8988T (cell line): ENCODE measurements around the gene MGAT2.
A peak's percentile ranks its signal among the peaks of the same experiment; 100 is the strongest.
"Not testable (repeated sequence)": the region's sequence is repeated elsewhere in the genome, so short reads cannot be mapped to it uniquely, and the experiment has no call there.

Experiments
- DNase-seq: peaks from one replicate; pipeline ENCODE4 v3.0.0; 2011

Gene MGAT2

DNA sequence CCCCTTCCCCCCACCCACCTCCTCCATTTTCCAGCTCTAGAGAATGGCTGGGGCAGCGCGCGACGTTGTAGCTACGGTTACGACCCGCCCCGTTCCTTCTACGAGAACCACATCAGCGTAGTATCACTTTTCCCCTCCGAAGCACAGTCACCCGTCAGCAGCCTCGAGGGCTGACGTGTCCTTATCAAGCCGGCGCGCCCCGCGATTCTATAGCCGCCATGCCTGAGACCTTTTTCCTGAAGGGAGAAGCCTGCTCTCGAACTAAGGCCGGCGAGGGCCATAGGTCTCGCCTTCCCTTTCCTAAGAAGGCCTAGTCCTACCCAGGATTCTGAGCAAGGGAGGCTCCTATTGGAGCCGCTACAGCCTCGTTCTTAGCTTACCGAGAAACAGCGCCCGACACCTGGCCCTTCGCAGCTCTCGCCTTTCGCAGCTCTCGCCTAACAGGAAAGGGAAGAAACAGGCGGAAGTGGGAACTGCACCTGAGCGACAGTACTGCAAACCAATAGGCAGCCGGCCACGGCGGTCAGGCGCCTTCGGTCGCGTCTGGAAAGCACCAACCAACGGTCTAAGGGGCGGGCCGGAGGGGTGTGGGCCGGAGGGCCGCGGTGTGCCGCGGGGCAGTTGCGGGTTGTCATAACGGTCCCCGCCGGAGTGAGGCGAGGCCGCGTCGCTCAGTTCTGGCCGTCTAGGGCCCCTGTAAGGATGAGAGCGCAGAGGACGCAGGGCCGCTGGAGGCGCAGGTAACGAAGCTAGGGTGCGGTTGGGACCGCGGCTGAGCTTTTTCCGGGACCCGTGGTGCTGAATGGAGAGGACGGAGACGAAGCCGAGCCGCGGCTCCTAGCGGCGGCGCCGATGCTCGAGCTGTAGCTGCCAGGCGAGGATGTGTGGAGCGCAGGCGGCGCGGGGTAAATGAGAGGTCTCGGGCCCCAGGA, at the start of gene MGAT2, which contains the start of gene RPL36AL:
TSS of gene MGAT2 (plus strand) at position 618 of the 932 bp plus-strand sequence. CDS start 470 bp downstream, outside the sequence.
TSS of gene RPL36AL (minus strand) at position 445 of the 932 bp plus-strand sequence. CDS start 1,522 bp downstream, outside the sequence.
- peak; percentile 88 for DNase-seq

- no peak for DNase-seq
Measured at GRCh38 chr14:49574038-49574437, 46.6 kb upstream of the MGAT2 start.

DNA sequence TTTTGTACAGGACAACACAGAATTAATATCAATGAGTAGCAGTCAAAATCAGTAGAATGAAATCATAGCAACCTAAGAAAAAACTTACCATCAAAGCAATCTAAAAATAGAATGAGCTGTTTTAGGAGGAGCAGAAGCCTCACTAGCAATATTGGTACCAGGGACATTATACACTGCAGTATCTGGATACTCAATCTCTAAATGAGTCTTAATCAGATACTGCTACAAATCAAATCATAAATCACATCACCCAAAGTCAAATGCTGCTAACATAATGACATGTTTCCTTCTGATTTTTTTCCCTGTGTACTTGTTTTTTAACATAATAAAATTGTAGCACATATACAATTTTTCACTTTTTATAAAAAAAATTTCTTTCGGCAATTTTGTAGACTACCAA, 42.5 kb upstream of the MGAT2 start:
- DNase-seq, result no peak

DNA sequence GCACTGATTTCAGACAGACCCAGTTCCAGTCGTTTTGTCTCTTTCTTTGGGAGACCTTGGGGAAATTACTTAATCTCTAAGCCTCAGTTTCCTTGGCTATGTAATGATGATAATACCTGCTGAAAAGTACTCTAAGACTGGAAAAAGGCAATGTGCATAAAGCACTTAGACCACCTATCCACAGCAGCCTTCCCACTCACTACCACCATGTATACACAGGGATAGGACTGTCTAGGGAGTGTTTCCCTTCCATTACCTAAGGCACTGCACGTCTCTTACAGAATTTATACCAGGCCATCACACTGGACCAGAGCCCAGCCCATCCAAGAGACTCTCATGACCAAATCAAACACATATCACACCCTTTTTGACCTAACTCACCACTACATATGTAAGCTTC, 40.8 kb upstream of the MGAT2 start:
- DNase-seq, result no peak

DNA sequence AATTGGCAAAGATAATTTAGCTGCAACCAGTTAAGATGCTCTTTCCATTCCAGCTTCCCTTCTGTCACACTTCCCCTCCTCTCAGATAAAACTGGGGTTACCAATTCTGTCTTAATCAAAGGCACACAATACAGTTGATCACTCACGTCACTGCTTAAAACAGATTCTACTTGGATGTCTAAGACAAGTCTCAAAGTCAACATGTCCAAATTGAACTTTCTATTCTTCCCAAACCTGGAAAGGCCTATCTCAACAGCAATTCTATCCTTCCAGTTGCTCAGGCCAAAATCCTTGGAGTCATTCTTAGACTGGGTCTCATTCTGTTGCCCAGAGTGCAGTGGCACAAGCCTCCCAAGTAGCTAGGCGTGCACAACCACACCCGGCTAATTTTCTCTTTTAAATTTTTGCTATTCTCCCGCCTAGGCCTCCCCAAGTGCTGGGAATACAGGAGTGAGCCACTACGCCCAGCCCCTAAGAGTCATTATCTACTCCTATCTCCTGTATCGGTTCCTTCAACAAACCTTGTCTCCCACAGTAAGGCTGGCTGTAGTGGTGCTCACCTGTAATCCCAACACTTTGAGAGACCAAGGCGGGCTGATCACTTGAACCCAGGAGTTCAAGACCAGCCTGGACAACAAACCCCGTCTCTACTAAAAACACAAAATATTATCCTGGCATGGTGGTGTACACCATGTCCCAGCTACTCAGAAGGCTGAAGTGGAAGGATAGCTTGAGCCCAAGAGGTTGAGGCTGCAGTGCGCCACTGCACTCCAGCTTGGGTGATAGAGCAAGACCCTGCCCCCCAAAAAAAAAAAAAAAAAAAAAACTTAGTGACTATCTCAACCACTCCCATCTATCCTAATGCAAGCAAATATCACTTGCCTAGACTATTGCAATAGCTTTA, 39.1 kb upstream of the MGAT2 start:
- no peak for DNase-seq

GRCh38 chr14:49582113-49582977, 38.3 kb upstream of the MGAT2 start:
- DNase-seq, result no peak

DNA sequence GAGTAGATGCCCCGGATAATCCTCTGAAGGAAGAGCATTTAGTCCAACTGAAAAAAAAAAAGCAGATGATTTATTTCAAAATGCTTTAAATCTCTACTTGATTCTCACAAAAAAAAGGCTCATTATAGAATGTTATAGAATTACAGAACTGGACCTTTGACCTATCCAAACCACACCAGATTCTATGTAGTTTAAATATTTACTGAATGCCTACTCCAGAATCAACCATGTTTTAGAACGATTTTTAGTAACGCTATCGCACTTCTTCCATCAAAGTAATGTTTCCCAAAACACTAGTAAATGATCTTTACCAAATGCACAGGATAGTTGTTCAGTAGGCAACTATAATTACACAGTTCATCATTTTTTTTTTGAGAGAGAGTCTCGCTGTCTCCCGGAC, 37.0 kb upstream of the MGAT2 start:
- no peak for DNase-seq

GRCh38 chr14:49584058-49584457, 36.5 kb upstream of the MGAT2 start:
- no peak for DNase-seq

DNA sequence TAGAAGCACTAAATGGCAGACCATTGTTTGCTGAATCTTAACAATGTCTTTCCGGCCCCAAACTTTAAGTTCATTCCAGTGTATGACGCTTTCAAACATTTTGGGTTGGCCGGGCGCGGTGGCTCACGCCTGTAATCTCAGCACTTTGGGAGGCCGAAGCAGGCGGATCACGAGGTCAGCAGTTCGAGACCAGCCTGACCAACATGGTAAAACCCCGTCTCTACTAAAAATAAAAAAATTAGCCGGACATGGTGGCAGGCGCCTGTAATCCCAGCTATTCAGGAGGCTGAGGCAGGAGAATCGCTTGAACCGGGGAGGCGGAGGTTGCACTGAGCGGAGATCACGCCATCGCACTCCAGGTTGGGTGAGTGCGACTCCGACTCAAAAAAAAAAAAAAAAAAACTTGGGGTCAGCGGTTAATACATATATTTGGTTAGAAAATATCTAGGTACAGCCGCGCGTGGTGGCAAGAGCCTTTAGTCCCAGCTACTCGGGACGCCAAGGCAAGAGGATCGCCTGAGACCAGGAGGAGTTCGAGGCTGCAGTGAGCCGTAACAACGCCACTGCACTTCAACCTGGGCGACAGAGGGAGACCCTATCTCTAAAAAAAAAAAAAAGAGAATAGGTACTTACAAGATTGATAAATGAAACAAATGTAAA, 35.5 kb upstream of the MGAT2 start:
- not testable (repeated sequence) for DNase-seq

DNA sequence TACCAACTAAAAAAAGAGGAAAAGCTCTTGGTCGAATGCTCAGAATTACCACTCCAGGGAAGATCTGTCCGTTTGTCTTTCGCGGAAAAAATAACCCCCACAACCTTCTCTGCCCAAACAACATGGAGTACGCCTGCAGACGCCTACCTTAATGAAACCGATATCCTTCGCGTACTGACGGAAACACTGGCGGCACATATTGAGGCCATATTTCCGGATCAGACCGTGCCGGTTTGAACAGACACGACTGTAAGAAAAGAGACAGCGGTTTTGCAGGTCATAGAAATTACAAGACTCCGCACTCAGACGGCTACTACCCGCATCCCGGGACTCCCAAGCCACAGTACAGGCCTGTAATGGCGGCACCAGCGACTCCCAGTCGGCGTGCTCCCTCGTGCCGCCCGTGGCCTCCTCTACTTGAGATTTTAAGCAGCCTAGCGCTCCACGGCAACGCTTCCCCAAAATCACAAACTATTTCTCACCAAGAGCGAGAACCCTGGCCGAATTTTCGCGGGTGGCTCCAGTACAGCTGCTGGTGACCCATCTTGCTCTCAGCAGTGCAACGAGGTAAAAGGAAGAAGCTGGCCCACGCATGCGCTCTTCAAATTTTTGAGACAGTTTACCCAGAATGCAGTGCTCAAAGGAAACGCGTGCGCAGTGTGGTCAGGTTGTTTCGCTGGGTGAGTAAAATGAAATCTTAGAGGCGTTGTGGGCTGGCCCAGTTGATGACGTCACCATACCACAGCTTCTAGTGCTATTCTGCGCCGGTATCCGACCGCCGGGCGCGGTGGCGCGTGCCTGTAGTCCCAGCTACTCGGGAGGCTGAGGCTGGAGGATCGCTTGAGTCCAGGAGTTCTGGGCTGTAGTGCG, 34.6 kb upstream of the MGAT2 start, which contains the start of gene RPS29:
TSS of gene RPS29 (minus strand) at position 578 of the 870 bp plus-strand sequence. CDS start at position 544, 34 bp downstream.
- DNase-seq, result peak; percentile 64

DNA sequence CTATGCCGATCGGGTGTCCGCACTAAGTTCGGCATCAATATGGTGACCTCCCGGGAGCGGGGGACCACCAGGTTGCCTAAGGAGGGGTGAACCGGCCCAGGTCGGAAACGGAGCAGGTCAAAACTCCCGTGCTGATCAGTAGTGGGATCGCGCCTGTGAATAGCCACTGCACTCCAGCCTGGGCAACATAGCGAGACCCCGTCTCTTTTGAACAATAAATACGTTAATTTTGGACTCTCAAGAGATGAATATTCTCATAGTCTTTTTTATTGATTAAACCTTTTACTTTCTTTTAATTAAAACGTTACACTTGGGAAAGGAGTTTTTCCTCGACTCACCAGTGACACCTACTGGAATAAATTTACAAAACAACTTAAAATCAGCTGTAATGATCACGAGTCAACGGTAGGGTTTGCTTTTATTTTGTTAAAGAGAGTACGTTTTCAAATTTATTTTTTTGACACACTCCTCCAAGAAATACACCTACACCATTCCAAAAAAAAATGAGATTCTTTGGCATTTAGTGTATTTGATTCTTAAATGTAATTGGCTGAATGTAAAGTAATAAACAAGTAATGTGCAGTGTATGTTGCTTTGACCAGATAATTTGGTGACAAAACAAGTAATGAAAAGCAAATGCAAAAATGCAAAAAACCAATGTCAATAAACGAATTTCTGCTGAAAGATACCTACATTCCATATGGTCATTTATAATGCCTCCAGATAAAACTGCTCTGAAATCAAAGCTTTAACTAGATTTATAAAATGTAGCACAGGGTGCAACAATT, 33.7 kb upstream of the MGAT2 start:
- DNase-seq, result no peak

- no peak for DNase-seq
Measured at GRCh38 chr14:49589387-49589786, 31.2 kb upstream of the MGAT2 start.

GRCh38 chr14:49593016-49593415, 27.6 kb upstream of the MGAT2 start:
- DNase-seq, result no peak

GRCh38 chr14:49594347-49595091, 26.1 kb upstream of the MGAT2 start:
- DNase-seq, result no peak

DNA sequence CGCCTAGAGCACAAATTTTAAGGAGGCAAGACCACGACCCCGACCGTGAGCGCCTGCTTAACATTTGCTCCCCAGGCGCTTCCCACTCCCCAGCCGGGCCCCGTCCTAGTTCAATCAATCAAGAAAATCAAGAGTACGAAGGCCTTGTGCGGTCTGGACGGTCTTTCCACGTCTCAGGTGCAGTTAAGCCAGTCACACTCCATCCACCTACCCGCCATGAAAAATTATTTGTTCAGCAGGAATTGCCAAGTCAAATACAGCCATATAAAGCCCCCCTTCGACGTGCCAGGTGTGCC, 22.5 kb upstream of the MGAT2 start:
- DNase-seq, result peak; percentile 28

DNA sequence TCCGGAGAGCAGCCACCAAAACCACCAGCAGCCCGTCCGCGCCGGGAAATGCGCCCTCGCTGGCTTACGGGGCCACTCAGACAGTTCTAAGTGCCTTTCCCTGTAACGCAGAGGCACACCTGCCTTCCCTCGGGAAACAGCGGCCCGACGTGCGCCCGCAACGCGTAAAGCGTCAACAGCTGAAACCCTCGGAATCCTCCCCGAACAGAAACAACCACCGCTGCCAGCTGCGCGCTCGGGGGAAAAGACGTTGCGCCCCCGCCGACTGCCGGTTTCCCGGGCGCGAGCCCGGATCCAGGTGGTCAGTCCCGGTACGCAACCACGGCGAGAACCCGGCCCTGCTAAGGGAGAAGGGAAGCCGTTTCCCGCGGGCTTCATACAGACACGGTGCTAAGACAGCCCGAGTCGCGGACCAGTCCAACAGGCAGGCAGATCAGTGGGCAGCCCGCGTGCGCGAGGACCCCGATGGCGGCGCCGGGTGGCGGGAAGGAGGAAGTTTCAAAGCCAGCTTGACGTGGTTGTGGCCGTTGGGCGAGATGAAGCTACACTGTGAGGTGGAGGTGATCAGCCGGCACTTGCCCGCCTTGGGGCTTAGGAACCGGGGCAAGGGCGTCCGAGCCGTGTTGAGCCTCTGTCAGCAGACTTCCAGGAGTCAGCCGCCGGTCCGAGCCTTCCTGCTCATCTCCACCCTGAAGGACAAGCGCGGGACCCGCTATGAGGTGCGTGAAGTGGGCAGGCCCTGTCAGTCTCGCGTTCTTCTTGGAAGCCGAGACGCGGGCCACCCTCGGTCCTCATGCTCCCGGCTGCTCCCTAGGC, 21.9 kb upstream of the MGAT2 start, which contains the start of gene LRR1:
TSS of gene LRR1 (plus strand) at position 456 of the 816 bp plus-strand sequence. CDS start at position 537, 81 bp downstream.
- DNase-seq, result peak; percentile 59

DNA sequence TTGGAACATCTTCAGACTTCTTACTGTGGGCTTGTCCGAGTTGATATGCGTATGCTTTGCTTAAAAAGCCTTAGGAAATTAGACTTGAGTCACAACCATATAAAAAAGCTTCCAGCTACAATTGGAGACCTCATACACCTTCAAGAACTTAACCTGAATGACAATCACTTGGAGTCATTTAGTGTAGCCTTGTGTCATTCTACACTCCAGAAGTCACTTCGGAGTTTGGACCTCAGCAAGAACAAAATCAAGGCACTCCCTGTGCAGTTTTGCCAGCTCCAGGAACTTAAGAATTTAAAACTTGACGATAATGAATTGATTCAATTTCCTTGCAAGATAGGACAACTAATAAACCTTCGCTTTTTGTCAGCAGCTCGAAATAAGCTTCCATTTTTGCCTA, 13.0 kb upstream of the MGAT2 start:
- DNase-seq, result no peak

GRCh38 chr14:49612251-49612650, 8.3 kb upstream of the MGAT2 start:
- no peak for DNase-seq
